ENCODE data around the gene TRAF1.

The TRAF1 gene

GRCh38 chr9:120938851-120939250, 12.3 kb upstream of the TRAF1 start:
- DNase-seq, result no peak

GRCh38 chr9:120937596-120937995, 11.0 kb upstream of the TRAF1 start:
- DNase-seq, result no peak

GRCh38 chr9:120937127-120937526, 10.5 kb upstream of the TRAF1 start:
- no peak for DNase-seq

GRCh38 chr9:120936764-120937122, 10.1 kb upstream of the TRAF1 start:
- no peak for DNase-seq

GRCh38 chr9:120936011-120936763, 9.6 kb upstream of the TRAF1 start:
- peak; percentile 61 to 81 for DNase-seq

- peak; percentile 55 to 83 for DNase-seq
These were observed 8.8 kb upstream of the TRAF1 start for GRCh38 chr9:120935383-120935857.

GRCh38 chr9:120934281-120934680, 7.7 kb upstream of the TRAF1 start:
- peak in 1 of 2 donors; percentile 75 for DNase-seq

GRCh38 chr9:120933310-120934055, 6.9 kb upstream of the TRAF1 start:
- no peak for DNase-seq

GRCh38 chr9:120932086-120932823, 5.7 kb upstream of the TRAF1 start:
- no peak for DNase-seq

- DNase-seq, result peak; percentile 53 to 87
These were observed 4.9 kb upstream of the TRAF1 start for GRCh38 chr9:120931231-120932085.

- DNase-seq, result no peak
These were observed 2.7 kb upstream of the TRAF1 start for GRCh38 chr9:120929229-120929791.

- peak; percentile 41 to 45 for DNase-seq
These were observed 2.1 kb upstream of the TRAF1 start for GRCh38 chr9:120928483-120929228.

GRCh38 chr9:120928015-120928482, 1.5 kb upstream of the TRAF1 start:
- DNase-seq, result no peak

- no peak for DNase-seq
These were observed 846 bp upstream of the TRAF1 start for GRCh38 chr9:120927269-120928014.

- peak; percentile 38 to 83 for DNase-seq
These were observed 830 bp downstream of the TRAF1 start for GRCh38 chr9:120925535-120926396.

- DNase-seq, result no peak
These were observed 1.7 kb downstream of the TRAF1 start for GRCh38 chr9:120924698-120925534.

- no peak for DNase-seq
These were observed 2.8 kb downstream of the TRAF1 start for GRCh38 chr9:120923620-120924328.

All from bone marrow (tissue), 2 donors.